Neural progenitor cell (in vitro differentiated cells): ENCODE data around the gene ASXL1.
"Not testable (repeated sequence)": the region's sequence is repeated elsewhere in the genome, so short reads cannot be mapped to it uniquely, and the experiment has no call there.

ENCODE experiments used
- EZH2 ChIP-seq: fragments of 200-600 bp; sonication (generic); IDR thresholded peaks from 2 replicates; pipeline ENCODE4 v1.6.1; 2017; ENCODE audit warnings: antibody characterized with exemption, mild to moderate bottlenecking, moderate library complexity
- EZH2phosphoT487 ChIP-seq: fragments of 200-600 bp; sonication (generic); IDR thresholded peaks from 2 replicates; pipeline ENCODE4 v1.6.1; 2017; ENCODE audit warnings: antibody characterized with exemption
- TF ChIP-seq, protein P1 (sequence below): fragments of 200-600 bp; sonication (generic); IDR thresholded peaks from 2 replicates; pipeline ENCODE4 v1.5.1; 2017; ENCODE audit warnings: antibody characterized with exemption, mild to moderate bottlenecking

DNA sequence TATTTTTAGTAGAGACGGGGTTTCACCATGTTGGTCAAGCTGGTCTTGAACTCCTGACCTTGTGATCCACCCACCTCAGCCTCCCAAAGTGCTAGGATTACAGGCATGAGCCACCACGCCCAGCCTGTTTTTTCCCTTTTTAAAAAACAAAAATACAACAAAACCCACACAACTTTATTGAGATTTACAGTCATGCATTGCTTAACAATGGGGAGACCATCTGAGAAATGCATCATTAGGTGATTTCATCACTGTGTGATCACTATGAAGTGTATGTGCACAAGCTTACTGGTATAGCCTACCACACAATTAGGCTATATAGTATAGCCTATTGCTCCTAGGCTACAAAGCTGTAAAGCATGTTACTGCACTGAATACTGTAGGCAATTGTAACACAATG, 17.1 kb upstream of the ASXL1 start:
- TF ChIP-seq EZH2phosphoT487, EZH2: not testable (repeated sequence)
- TF ChIP-seq, protein P1, sequence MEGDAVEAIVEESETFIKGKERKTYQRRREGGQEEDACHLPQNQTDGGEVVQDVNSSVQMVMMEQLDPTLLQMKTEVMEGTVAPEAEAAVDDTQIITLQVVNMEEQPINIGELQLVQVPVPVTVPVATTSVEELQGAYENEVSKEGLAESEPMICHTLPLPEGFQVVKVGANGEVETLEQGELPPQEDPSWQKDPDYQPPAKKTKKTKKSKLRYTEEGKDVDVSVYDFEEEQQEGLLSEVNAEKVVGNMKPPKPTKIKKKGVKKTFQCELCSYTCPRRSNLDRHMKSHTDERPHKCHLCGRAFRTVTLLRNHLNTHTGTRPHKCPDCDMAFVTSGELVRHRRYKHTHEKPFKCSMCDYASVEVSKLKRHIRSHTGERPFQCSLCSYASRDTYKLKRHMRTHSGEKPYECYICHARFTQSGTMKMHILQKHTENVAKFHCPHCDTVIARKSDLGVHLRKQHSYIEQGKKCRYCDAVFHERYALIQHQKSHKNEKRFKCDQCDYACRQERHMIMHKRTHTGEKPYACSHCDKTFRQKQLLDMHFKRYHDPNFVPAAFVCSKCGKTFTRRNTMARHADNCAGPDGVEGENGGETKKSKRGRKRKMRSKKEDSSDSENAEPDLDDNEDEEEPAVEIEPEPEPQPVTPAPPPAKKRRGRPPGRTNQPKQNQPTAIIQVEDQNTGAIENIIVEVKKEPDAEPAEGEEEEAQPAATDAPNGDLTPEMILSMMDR = not testable (repeated sequence)
